HFF-Myc (cell line): Measurements from ENCODE around the gene EMC8.
"Not testable (repeated sequence)": the region's sequence is repeated elsewhere in the genome, so short reads cannot be mapped to it uniquely, and the experiment has no call there.

Experiments used
- DNase-seq: peaks from one replicate; pipeline ENCODE4 v3.0.0-alpha.2; 2011; ENCODE audit warnings: low read depth; ENCODE audit errors: extremely low read depth
- H3K4me3 ChIP-seq: replicated peaks from 2 replicates; pipeline ENCODE4 v1.5.1; 2011; ENCODE audit warnings: low read depth, mild to moderate bottlenecking, control low read depth, low read length
- CTCF ChIP-seq: IDR thresholded peaks from 2 replicates; pipeline ENCODE4 v1.5.1; 2012; ENCODE audit warnings: mild to moderate bottlenecking, low read depth, low read length, control low read depth; ENCODE audit errors: missing control alignments

Gene EMC8

GRCh38 chr16:85839681-85840240 is 40.4 kb upstream of the EMC8 start:
- DNase-seq, result no peak
- no peak for TF ChIP-seq CTCF
- no peak overlapping the region for H3K4me3 ChIP-seq

- TF ChIP-seq CTCF, result no peak
- no peak for DNase-seq
- H3K4me3 ChIP-seq, result no peak overlapping the region
Observed at GRCh38 chr16:85838876-85839585, 39.7 kb upstream of the EMC8 start.

DNA sequence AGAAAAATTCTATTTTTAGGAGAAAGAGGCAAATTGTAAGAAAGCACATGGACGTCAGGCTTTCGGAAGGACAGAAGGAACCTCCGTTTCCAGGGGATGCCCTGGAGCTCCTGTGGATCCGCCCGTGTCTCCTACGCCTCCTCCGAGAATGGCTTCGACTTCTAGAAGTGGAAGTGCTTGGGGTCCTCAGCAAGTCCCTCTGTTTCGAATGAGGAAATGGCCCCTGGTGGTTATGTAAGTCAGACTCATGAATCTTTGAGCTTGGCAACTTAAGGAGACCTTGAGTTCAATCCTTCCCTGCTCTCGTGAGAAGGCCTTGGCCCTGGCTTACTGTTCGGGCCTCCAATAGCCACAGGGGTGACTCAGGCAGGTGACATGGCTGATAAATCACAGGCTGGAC is 39.0 kb upstream of the EMC8 start:
- TF ChIP-seq CTCF, result no peak
- DNase-seq, result no peak

DNA sequence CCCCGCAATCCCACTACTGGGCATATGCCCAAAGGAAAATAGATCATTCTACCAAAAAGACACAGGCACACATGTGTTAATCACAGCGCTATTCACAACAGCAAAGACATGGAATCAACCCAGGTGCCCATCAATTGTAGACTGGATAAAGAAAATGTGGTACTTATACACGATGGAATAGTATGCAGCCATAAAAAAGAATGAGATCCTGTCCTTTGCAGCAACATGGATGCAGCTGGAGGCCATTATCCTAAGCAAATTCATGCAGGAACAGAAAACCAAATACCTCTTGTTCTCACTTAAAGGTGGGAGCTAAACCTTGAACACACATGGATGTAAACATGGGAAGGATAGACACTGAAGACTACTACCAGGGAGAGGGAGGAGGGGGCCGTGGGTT is 38.3 kb upstream of the EMC8 start:
- not testable (repeated sequence) for DNase-seq, H3K4me3 ChIP-seq

More for the DNA sequence above, 39.0 kb upstream of the EMC8 start:
- H3K4me3 ChIP-seq, result no peak overlapping the region

DNA sequence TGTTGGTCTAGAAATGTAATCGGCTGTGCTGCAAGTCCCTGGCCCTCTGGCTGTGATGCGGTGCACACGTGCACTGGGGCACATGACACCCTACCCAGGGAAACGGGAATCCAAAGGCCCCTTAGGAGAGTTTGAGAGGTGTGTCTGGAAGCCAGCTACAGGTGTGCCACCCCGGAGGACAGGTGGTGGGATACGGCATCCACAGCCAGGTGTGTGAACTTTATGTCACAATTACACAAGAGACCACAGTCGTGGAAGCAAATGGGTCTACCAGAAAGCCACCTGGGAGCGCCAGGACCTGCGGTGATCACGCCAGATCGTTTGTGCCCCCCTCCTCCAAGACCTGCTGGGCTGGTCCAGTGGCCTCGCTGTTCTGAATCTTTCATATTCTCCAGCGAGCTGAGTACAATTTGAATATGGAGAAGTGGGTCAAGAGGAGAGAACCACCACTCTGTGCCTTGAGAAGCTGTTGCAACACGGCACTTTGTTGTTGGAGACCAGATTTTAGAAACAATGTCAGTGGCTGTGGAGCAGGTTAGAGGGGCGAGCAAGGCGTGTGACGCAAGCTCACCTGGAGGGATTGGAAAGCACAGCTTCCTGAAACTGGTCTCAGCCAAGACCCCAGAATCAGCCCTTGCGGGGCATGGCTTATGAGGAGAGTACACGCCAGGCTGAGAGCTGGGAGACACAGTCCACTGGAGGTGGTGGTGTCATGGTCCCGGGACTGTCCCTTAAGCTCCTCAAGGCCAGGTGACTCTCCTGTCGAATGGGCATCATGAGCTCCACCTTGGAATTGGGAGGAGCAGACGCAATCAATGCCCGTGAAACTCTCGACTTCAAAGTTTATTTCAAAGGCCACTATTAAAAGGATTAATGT is 37.6 kb upstream of the EMC8 start:
- no peak for TF ChIP-seq CTCF
- no peak for DNase-seq
- H3K4me3 ChIP-seq, result no peak overlapping the region

GRCh38 chr16:85835956-85836705 is 36.8 kb upstream of the EMC8 start:
- no peak for DNase-seq
- no peak overlapping the region for H3K4me3 ChIP-seq
- no peak for TF ChIP-seq CTCF

GRCh38 chr16:85835227-85835751 is 35.9 kb upstream of the EMC8 start:
- no peak for TF ChIP-seq CTCF
- no peak overlapping the region for H3K4me3 ChIP-seq
- DNase-seq, result no peak
